Kidney tubule cell (primary cell): Measurements from ENCODE around the gene KLHL25.

ENCODE experiments used
- DNase-seq: peaks from one replicate; pipeline ENCODE4 v3.0.0-alpha.2; 2018; ENCODE audit warnings: low spot score

KLHL25 gene

DNA sequence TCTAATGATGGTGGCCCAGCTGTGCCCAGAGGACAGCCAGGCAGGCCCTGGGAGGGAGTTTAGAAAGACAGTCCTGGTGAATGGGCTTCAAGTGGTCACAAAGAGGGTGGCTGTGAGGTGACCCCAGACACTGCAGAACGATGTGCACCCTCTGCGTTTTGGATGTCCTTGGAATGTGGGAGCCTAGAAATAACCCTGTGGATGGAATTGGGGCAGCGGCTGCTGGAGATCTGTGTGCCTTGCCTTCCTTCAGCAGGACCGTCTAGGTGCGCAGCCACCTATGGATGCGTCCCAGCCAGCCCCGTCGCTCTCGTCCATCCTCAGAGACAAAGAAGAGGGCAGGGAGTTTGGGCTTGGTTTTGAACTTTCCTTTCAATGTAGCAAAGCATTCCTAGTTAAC is 46.5 kb downstream of the KLHL25 start:
- DNase-seq = no peak

DNA sequence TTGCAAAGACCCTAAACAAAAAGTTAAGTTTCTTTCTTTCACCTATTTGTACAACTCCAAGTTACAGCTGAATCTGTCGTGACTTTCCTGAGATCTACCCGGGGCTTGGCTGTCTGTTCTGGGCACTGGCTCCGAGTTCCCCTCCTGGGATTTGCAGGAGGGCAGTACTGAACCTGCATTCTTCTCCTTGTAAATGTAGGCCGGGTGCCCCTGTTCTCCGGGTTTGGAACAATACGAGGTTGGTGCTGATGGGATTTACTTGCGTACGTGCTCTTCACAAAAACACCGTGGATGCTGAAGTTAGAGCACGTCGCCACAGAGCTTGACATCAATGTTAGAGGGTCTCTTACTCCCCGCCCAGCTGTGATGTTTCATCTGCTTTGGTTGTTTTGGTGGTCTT is 48.1 kb downstream of the KLHL25 start:
- no peak for DNase-seq

DNA sequence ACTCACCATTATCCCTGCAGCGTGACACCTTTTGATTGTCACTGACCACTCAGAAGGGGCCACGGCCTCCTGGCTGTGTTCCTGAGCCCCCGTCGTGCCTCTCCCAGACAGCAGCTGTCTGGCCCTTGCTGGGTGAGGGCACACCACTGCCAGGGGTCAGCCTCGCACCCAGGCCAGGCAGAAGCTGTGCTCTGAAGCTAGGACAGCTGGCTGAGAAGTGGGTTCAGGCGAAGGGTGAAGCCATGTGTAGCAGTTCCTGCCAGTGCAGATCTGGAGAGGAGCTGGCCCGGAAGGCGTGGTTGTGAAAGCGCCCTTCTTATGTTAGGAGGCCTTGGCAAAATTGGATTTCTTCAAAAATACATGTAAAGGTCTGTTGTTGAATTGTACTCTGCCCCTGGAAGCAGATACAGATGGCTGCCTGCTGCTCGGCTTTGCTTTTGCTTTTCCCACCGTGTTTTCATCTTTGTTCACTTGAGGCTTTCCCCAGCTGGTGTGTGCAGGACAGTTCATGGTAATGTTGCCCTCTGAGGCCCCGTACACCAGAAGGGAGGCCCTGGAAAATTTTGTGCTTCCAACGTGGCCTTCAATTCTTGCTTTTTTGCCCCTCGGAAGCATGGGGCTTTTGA is 49.1 kb downstream of the KLHL25 start:
- DNase-seq = no peak

DNA sequence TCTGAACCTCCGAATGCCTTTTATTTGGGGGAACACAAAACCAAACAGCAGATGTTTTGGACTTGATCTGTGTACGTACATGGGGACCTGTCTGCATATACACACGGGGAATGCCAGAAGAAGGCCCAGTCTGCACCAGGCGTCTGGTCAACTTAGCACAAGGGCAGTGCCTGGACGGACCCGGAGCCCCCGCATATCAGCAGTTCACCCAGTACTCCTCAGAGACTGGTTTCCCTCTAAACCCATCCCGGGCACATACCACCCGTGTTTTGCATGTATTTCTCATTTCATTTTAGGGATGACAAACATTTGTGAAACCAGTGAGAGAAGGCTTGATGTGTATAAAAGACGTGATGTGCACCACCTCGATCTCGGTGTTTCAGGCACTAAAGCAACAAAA is 49.7 kb downstream of the KLHL25 start:
- DNase-seq = no peak

DNA sequence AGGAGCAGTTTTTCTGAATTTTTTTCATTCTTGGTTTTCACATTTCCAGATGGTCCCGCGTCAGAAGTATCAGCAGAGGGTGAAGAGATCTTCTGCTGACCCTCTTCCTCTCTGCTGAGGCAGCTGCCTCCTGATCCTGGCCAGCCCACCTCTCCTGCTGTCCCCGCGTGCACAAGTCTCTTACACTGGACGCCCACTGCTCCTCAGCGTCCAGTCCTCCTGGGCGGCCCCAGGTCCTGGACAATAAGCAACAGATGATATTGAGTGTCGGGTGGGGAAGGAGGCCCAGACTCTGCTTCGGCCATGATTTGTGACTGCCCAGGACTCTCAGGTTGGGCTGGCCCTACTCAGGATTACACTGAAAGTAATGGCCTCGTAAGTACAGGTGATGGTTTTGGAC is 50.1 kb downstream of the KLHL25 start:
- no peak for DNase-seq

DNA sequence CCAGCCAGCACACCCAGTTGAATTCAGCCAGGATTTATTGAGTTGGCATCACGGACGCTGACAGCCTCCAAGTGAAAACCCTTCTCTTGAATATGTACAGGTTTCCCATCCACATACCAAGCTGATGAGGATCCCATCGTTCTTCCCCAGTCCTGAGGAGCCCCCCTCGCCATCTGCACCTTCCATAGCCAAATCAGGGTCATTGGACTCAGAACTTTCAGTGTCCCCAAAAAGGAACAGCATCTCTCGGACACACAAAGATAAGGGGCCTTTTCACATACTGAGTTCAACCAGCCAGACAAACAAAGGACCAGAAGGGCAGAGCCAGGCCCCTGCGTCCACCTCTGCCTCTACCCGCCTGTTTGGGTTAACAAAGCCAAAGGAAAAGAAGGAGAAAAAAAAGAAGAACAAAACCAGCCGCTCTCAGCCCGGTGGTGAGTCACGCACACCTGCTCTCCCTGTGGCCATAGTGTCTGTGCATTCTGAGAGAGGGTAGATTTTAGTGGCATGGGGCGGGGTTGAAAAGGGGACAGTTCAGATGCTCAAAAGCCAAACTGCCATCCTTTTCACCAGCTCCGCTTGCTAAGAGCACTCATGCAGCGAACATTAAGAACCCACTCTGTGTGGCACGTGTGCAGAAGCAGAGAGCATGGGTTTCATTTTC is 51.2 kb downstream of the KLHL25 start:
- no peak for DNase-seq

DNA sequence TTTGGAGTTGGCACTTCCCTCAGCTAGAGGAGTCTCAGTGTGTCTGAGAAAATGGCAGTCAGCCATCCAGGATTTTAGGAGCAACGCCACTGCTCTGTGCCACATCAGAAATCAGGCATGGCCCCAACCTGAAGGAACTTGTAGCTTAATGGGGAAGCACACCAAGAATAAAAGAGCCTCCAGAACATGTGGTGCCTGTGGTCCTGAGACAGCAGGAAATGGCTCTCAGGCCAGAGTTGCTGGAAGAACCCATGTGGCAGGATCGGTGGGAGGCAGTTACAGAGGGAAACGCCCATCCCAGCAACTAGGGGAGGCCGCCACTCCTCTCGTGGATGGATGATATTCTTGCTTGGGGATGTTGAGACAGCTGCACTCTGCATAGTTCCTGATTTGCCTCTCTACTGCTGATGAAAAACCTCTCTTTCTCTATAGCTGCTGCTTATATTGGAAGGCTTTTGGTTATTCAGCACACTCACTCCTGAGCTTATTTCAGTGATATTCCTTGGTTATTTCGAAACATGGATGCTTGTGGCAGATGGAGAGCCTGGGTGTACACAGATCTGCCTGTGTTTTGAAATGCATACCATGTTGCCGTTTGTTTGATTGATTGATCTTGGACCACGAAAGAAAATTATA is 52.4 kb downstream of the KLHL25 start:
- no peak for DNase-seq

DNA sequence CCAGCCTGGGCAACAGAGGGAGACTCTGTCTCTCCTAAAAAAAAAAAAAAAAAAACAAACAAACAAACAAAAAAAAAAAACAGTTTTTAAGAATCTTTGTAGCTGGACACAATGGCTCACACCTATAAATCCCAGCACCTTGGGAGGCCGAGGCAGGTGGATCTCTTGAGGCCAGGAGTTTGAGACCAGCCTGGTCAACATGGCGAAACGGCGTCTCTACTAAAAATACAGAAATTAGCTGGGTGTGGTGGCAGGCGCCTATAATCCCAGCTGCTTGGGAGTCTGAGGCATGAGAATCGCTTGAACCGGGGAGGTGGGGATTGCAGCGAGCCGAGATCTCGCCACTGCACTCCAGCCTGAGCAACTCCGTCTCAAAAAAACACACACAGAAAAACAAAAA is 53.1 kb downstream of the KLHL25 start:
- DNase-seq = no peak

DNA sequence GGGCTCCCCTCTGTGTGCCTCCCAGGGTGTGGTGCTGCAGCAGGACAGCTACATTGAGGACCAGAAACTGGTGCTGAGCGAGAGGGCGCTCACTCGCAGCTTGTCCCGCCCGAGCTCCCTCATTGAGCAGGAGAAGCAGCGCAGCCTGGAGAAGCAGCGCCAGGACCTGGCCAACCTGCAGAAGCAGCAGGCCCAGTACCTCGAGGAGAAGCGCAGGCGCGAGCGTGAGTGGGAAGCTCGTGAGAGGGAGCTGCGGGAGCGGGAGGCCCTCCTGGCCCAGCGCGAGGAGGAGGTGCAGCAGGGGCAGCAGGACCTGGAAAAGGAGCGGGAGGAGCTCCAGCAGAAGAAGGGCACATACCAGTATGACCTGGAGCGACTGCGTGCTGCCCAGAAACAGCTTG is 53.7 kb downstream of the KLHL25 start:
- DNase-seq = no peak

DNA sequence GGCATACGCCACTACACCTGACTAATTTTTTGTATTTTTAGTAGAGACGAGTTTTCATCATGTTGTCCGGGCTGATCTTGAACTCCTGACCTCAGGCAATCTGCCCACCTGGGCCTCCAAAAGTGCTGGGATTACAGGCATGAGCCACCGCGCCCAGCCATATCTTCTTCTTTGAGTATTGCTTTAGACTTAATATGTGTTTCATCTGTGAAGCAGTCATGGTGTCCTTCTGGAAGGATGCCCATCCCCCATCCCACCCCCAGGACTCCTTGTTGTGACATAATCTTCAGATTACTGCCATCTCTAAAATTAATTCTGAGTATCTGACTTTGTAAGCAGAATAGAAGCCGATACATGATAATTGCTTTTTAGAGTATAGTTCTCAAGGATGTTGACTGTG is 57.7 kb downstream of the KLHL25 start:
- DNase-seq = no peak

DNA sequence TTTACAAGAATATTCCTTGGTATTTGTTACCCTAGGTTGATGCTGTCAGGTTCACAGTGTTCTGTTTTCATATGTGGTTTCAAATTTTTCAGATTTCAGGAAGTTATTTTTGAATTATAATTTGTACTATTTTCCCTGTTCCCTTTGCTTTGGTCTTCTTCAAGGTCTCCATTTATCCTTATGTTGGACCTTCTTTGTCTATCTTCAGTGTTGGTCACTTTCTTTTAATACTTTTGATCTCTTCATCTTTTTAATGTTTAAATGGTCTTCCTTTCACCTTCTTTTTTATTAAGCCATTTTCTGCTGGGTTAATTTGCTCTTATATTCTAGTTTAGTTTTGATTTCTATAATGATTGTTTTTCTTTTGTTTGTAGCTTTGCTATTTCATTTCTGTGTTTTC is 61.3 kb downstream of the KLHL25 start:
- no peak for DNase-seq

DNA sequence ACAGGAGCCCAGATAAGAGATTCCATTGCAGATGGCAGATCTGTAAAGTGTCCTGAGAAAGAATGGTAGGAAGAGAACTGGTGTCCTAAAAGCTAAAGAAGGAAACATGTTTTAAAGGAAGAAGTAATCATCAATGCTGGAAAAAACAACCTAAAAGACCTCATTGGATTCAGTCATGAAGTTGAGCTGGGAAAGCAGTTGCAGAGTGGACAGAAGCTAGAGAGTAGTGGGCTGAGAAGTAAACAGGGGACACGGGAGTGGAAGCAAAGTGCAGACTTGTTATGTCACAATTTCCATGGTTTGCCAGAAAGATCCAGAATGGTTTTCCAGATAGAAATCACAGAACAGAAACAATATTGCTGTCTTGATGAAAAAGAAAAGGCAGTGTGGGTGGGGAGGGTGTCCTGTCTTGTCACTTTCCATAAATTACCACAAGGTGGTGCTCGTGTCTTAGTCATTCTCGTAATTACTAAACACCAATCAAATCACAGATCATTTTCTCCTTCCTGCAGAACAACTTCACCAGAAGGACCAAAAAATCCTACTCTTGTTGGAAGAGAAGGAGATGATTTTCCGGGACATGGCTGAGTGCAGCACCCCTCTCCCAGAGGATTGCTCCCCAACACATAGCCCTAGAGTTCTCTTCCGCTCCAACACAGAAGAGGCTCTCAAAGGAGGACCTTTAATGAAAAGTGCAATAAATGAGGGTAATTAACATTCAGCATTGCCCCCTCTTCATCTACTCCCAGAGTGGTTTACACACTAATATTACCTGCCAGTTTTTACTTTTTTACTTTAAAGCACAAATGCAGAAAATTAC is 64.5 kb downstream of the KLHL25 start:
- DNase-seq = peak; percentile 69

DNA sequence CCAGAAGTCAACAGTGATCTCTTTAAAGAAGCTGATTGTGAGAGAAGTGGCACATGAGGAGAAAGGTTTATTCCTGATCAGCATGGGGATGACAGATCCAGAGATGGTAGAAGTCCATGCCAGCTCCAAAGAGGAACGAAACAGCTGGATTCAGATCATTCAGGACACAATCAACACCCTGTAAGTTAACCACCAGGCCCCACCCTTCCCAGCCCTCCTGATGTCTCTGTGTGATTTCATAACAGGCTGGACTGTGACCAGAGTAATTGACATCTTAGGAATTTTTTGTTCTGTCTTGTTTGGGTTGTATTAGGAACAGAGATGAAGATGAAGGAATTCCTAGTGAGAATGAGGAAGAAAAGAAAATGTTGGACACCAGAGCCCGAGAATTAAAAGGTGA is 67.7 kb downstream of the KLHL25 start:
- DNase-seq = no peak

DNA sequence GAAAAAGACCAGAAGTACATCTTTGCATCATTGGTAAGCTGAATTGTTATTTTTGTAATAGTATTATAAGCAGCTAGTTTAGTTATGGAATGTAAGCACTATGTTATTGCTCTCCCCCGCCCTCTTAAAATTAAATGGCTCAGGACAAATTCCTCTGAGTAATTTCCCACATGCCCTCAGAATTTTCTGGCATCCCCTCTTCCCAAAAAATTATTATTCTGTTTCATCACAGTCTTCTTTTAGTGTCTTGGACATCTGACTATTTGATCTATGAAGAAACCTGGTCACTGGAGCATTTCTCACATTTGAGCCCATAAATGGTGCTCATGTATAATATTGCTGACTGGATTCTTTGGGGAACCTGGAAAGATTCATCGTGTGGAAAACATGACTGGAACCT is 68.3 kb downstream of the KLHL25 start:
- DNase-seq = no peak

DNA sequence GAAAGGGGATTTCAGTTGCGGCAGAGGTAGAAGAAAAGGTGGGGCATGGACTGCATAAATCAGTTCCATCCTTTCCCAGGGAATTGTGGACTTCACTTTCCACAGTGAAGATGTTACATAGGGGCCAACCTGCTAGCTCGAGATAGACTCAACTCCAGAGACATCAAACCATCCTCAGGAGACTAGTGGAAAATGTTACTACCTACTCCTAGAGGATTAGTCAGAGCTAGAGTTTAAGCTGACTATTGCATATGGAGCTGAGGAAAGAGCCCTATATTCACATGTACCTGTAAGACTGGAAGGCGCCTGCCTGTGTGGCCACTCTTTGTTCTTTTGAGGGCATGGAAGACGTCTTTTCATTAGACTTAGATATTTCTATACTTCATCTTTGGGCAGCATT is 69.2 kb downstream of the KLHL25 start:
- no peak for DNase-seq

DNA sequence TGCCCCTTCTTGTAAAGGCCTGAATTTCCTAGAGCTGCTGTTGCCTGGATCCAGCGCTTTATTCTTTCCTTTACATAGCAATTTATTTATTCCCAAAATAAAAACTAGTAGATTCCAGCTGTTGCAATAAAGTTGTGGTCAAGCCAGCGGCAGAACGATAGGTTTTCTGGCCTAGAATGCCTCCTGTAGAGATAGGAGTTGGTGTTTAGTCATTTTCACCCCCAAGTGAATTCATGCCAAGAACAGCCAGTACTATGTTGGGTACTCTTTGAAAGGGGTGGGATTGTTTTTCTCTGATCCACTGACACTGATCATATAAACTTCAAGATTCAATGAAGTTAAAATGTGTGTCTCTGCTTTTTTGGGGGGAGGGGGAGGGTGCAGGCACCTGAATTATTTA is 69.7 kb downstream of the KLHL25 start:
- no peak for DNase-seq

DNA sequence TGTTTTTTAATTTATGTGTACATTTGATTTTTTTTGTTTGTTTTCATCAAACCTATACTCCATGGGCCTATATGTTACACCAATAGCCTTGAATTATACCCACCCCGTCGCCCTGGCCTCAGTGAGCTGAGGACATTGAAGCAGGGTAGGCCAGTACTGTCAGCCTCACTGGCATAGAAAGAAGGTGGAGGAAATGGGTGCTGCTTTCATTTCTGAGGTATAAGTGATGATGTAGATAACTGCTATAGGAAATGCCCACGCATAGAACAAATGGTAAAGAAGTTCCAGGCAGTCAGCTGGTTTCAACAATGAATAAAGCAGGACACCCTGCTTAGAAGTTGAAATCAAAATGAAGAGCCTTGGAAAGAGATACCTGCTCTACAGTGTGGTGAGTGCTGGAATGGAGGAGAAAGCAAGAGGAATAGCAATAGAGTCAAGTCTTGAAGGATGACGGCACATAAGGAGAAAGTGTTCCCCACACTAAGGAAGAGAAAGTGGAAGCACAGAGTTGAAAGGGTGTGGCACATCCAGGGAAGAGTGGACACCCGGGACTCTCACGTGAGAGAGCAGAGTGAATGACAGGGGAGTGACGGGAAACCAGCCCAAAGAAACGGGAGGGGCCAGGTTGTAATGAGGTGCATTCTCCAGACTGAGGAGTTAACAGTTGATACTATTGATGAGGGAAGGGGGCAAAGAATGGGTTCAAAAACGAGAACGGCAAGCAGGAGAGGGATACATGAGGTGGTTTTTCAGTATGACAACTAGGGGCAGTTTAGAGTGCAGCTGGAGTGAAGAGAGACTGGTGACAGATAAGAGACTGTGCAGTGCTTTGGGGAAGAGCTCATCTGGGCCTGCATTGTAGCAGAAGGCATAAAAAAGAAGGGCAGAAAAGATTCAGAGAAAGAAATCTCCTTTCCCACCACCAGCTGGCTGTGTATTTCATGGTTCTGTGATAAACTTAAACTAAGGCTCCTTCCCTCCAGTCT is 70.5 kb downstream of the KLHL25 start:
- no peak for DNase-seq

DNA sequence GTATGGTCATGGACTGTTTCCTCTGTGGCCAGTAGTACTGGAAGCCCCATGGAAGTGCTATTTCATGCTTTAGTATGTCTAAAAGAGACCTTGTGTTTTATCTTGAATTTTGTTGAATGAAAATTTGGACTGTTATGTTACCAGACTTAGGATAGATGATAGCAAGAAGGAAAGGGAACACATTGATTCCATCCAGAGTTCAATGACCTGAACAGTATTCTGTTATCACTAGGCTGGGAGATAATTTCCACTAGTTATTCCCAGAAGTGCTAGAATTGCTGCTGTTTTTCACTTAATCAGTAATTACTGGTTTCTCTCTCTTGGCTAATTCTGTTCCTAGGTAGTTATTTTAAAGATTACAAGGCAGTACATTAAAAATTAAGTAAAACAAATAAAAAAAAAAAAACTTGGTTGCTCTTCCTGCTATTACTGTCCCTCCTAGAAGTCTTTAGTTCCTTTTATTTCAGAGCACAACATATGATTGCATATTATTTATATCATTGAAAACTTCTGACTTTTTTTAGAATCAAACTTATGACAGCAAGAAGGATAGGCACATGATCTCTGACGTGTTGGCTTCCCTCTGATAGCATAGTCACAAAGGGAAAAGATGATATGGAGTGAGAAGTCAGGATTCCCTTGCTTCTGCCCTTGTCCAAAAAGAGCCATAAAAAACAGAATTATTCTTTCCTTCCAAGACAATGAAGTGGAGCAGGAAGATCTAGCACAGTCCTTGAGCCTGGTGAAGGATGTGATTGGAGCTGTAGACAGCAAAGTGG is 72.2 kb downstream of the KLHL25 start:
- DNase-seq = no peak

DNA sequence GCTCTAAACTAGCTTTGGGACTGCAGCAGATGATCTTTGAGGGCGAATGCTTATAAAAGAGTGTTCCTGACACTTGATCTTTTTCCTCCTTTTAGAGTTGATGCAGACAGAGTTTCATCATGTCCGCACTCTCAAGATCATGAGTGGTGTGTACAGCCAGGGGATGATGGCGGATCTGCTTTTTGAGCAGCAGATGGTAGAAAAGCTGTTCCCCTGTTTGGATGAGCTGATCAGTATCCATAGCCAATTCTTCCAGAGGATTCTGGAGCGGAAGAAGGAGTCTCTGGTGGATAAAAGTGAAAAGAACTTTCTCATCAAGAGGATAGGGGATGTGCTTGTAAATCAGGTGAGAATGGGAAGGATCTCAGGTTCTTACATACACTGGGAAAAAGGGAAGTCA is 75.7 kb downstream of the KLHL25 start:
- no peak for DNase-seq

DNA sequence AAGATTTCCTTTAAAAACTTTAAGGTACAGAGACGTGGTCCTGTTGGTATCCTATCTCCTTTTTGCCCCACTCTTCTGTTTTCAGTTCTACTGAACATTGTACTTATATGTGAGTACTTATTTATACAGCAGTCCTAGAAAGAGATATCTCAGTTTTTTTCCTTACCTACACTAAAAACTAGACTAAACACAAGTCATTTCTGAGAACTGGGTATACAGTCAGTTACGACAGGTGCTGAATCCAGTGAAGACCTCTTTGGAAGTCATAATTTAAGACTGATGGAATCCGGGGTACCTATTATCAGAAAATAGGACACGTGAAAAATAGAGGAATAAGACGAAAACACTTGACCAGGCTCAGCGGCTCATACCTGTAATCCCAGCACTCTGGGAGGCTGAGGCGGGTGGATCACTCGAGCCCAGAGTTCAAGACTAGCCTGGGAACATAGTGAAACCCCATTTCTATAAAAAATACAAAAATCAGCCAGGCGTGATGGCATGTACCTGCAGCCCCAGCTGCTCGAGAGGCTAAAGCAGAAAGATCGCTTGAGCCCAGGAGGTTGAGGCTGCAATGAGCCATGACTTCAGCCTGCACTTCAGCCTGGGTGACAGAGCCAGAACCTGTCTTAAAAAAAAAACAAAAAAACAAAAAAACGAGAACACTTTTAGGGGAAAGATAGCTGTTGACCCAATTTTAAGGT is 76.3 kb downstream of the KLHL25 start:
- no peak for DNase-seq
